Daoy (cell line): ENCODE results near the gene SEPTIN10. TPM values are rescaled to one million over a fixed set of nuclear protein-coding genes. Genes with fewer than 3 reads are reported as not detected.

Source experiments
- DNase-seq: peaks from one replicate; pipeline ENCODE4 v3.0.0-alpha.2; 2015; ENCODE audit warnings: low read depth
- total RNA-seq: library from RNA; depleted of rRNA; stranded (reverse); fragments of >200 nt; shearing (Covaris generic); gene quantifications from 2 replicates; pipeline ENCODE4 v1.2.3, GENCODE V29; 2014; rRNA removed

Gene SEPTIN10
- total RNA-seq, 1 experiment from 2014 or later: 42.9 TPM

- DNase-seq: no peak
These were observed 115.6 kb downstream of the SEPTIN10 start for GRCh38 chr2:109497911-109498870.

GRCh38 chr2:109497463-109497862 is 116.3 kb downstream of the SEPTIN10 start:
- DNase-seq: peak; percentile 58

- DNase-seq: no peak
These were observed 119.4 kb downstream of the SEPTIN10 start for GRCh38 chr2:109494351-109494750.

GRCh38 chr2:109493176-109493935 is 120.4 kb downstream of the SEPTIN10 start:
- no peak for DNase-seq

Other genes starting within 250 kb of the SEPTIN10 start
- 7.1 and 9.0 TPM in 2 replicates for gene SOWAHC, start 398 bp upstream of the SEPTIN10 start, total RNA-seq
- gene RGPD5, start 180.3 kb upstream of the SEPTIN10 start, total RNA-seq: 5.7 and 10.2 TPM in 2 replicates